SK-N-SH treated with all-trans-retinoic acid at 6 μM for 48 hours (cell line): Measurements from ENCODE around the gene ADAMTS4.
A peak's percentile ranks its signal among the peaks of the same experiment; 100 is the strongest.

Source experiments
- ATAC-seq: fragments of 200-7000 bp; cut with Tn5 transposase; 3 replicates; pipeline ENCODE4 v1.9.1; 2020; ENCODE audit warnings: mild to moderate bottlenecking, moderate library complexity
- ARNTL ChIP-seq: fragments of 450-650 bp; formaldehyde crosslinking; IDR thresholded peaks from 2 replicates; pipeline ENCODE4 v1.5.0; 2020; ENCODE audit warnings: low read depth, mild to moderate bottlenecking, moderate library complexity, borderline replicate concordance
- BACH2 ChIP-seq: fragments of 250-450 bp; sonication (Bioruptor Pico); IDR thresholded peaks from 2 replicates; pipeline ENCODE4 v1.9.0; 2021; ENCODE audit warnings: mild to moderate bottlenecking, borderline replicate concordance
- CREB5 ChIP-seq: fragments of 250-450 bp; sonication (Bioruptor Pico); IDR thresholded peaks from 2 replicates; pipeline ENCODE4 v1.5.1; 2020; ENCODE audit warnings: low read depth, mild to moderate bottlenecking, moderate library complexity
- CSDC2 ChIP-seq: fragments of 250-450 bp; sonication (Bioruptor Pico); IDR thresholded peaks from 2 replicates; pipeline ENCODE4 v1.5.0; 2020; ENCODE audit warnings: mild to moderate bottlenecking, moderate library complexity
- CSRNP3 ChIP-seq: fragments of 250-450 bp; sonication (Bioruptor Pico); IDR thresholded peaks from 2 replicates; pipeline ENCODE4 v1.5.1; 2021; ENCODE audit warnings: mild to moderate bottlenecking, moderate library complexity
- ESRRG ChIP-seq: fragments of 250-450 bp; sonication (Bioruptor Pico); IDR thresholded peaks from 2 replicates; pipeline ENCODE4 v1.6.1; 2021; ENCODE audit warnings: mild to moderate bottlenecking
- GLIS3 ChIP-seq: fragments of 250-450 bp; sonication (Bioruptor Pico); IDR thresholded peaks from 2 replicates; pipeline ENCODE4 v1.5.0; 2020; ENCODE audit warnings: mild to moderate bottlenecking, moderate library complexity
- ISL1 ChIP-seq: fragments of 250-450 bp; sonication (Bioruptor Pico); IDR thresholded peaks from 2 replicates; pipeline ENCODE4 v2.1.2; 2022; ENCODE audit warnings: mild to moderate bottlenecking, moderate library complexity
- OSR1 ChIP-seq: fragments of 250-450 bp; sonication (Bioruptor Pico); IDR thresholded peaks from 2 replicates; pipeline ENCODE4 v1.8.0; 2022; ENCODE audit warnings: moderate library complexity, mild to moderate bottlenecking, inconsistent platforms
- PPARA ChIP-seq: fragments of 250-450 bp; sonication (Bioruptor Pico); IDR thresholded peaks from 2 replicates; pipeline ENCODE4 v1.5.0; 2020; ENCODE audit warnings: mild to moderate bottlenecking, borderline replicate concordance
- RARB ChIP-seq: fragments of 250-450 bp; sonication (Bioruptor Pico); IDR thresholded peaks from 2 replicates; pipeline ENCODE4 v1.8.0; 2021; ENCODE audit warnings: mild to moderate bottlenecking, moderate library complexity
- SNAI2 ChIP-seq: fragments of 250-450 bp; sonication (Bioruptor Pico); IDR thresholded peaks from 2 replicates; pipeline ENCODE4 v1.5.0; 2020; ENCODE audit warnings: mild to moderate bottlenecking, moderate library complexity
- TOX ChIP-seq: fragments of 250-450 bp; sonication (Bioruptor Pico); IDR thresholded peaks from 2 replicates; pipeline ENCODE4 v1.8.0; 2021; ENCODE audit warnings: mild to moderate bottlenecking, moderate library complexity, borderline replicate concordance
- ZC3H10 ChIP-seq: fragments of 250-450 bp; sonication (Bioruptor Pico); IDR thresholded peaks from 2 replicates; pipeline ENCODE4 v1.5.1; 2021; ENCODE audit warnings: mild to moderate bottlenecking, moderate library complexity
- ZFP3 ChIP-seq: fragments of 250-450 bp; sonication (Bioruptor Pico); IDR thresholded peaks from 2 replicates; pipeline ENCODE4 v1.5.0; 2020; ENCODE audit warnings: mild to moderate bottlenecking, moderate library complexity
- ZFP30 ChIP-seq: fragments of 450-650 bp; formaldehyde crosslinking; IDR thresholded peaks from 2 replicates; pipeline ENCODE4 v1.5.0; 2022; ENCODE audit warnings: mild to moderate bottlenecking, moderate library complexity
- ZNF565 ChIP-seq: fragments of 450-650 bp; formaldehyde crosslinking; conservative IDR thresholded peaks from 2 replicates; pipeline ENCODE4 v1.5.0; 2020; ENCODE audit warnings: low read depth, mild to moderate bottlenecking, moderate library complexity
- ZNF70 ChIP-seq: fragments of 450-650 bp; formaldehyde crosslinking; IDR thresholded peaks from 2 replicates; pipeline ENCODE4 v1.5.0; 2020; ENCODE audit warnings: mild to moderate bottlenecking, moderate library complexity
- ZNF8 ChIP-seq: fragments of 450-650 bp; formaldehyde crosslinking; IDR thresholded peaks from 2 replicates; pipeline ENCODE4 v1.5.0; 2020; ENCODE audit warnings: mild to moderate bottlenecking, moderate library complexity
- TF ChIP-seq, protein P1 (sequence below): fragments of 250-450 bp; sonication (Bioruptor Pico); IDR thresholded peaks from 2 replicates; pipeline ENCODE4 v1.8.0; 2021; ENCODE audit warnings: low read depth, mild to moderate bottlenecking, moderate library complexity, borderline replicate concordance
- TF ChIP-seq, protein P2 (sequence below): fragments of 250-450 bp; sonication (Bioruptor Pico); IDR thresholded peaks from 2 replicates; pipeline ENCODE4 v1.5.0; 2020; ENCODE audit warnings: mild to moderate bottlenecking, moderate library complexity
- TF ChIP-seq, protein P3 (sequence below): fragments of 250-450 bp; sonication (Bioruptor Pico); IDR thresholded peaks from 2 replicates; pipeline ENCODE4 v1.8.0; 2020; ENCODE audit warnings: mild to moderate bottlenecking, moderate library complexity, borderline replicate concordance

The ADAMTS4 gene

GRCh38 chr1:161185732-161186311 lies 13.0 kb downstream of the ADAMTS4 start:
- TF ChIP-seq PPARA (CRISPR knock-in tag) (no peak), ZNF8 (no peak)
- no peak for ATAC-seq

DNA sequence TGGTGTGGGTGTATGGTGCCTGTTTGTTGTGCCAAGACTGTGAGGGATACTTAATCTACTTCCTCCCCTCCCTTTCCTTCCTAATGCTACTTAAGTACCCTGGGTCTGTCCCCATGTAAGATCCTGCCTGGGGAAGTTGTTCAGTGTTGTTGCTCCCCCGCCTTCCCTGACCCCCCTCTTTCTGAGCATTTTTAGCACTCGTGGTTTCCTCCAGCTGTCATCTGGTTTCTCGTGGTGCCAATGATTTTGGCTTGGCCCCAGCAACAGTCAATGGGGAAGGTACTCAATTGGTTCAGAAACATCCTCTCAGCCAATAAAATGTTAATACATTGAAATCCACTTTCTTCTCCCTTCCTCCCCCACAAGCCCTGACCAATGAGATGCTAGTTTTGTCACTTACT lies 13.6 kb downstream of the ADAMTS4 start:
- no peak for TF ChIP-seq CSDC2
- TF ChIP-seq ZNF565 = no peak
- TF ChIP-seq ESRRG (CRISPR knock-in tag) = no peak
- no peak for TF ChIP-seq CSRNP3 (CRISPR knock-in tag)
- no peak for TF ChIP-seq ISL1 (CRISPR knock-in tag)
- no peak for TF ChIP-seq ZFP30 (CRISPR knock-in tag)

GRCh38 chr1:161182214-161182613 lies 16.6 kb downstream of the ADAMTS4 start:
- TF ChIP-seq ZNF565 = no peak
- no peak for TF ChIP-seq GLIS3
- no peak for TF ChIP-seq CSRNP3 (CRISPR knock-in tag)
- TF ChIP-seq ISL1 (CRISPR knock-in tag) = no peak
- TF ChIP-seq ARNTL (CRISPR knock-in tag) = no peak
- no peak for TF ChIP-seq PPARA (CRISPR knock-in tag)
- no peak for TF ChIP-seq ESRRG (CRISPR knock-in tag)
- no peak for TF ChIP-seq TOX (CRISPR knock-in tag)
- TF ChIP-seq ZNF8 = no peak
- TF ChIP-seq RARB (CRISPR knock-in tag) = no peak
- TF ChIP-seq, protein P1, sequence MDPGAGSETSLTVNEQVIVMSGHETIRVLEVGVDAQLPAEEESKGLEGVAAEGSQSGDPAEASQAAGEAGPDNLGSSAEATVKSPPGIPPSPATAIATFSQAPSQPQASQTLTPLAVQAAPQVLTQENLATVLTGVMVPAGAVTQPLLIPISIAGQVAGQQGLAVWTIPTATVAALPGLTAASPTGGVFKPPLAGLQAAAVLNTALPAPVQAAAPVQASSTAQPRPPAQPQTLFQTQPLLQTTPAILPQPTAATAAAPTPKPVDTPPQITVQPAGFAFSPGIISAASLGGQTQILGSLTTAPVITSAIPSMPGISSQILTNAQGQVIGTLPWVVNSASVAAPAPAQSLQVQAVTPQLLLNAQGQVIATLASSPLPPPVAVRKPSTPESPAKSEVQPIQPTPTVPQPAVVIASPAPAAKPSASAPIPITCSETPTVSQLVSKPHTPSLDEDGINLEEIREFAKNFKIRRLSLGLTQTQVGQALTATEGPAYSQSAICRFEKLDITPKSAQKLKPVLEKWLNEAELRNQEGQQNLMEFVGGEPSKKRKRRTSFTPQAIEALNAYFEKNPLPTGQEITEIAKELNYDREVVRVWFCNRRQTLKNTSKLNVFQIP (CRISPR knock-in tag) = no peak
- TF ChIP-seq ZC3H10 = no peak
- TF ChIP-seq, all 23 proteins: peak for 0
- ATAC-seq = no peak

More for the DNA sequence above, 13.6 kb downstream of the ADAMTS4 start:
- peak; percentile 80 for ATAC-seq

DNA sequence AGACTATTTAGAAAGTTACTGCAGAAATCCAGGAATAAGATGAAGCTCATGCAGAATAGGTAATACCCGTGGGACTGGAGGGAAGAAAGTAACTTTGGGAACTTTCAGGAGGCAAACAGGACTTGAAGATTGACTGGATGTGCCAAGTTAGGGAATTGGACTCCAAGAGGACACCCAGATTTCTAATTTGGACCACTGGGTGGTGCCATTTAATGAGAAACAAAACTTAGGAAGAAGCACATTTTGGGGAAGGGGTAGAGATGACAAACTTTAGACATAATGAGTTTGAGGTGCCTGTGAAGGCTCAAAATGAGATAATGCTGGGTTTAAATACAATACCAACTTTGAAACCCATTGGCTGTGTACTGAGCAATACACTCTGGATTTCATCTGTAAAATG lies 18.2 kb downstream of the ADAMTS4 start:
- ATAC-seq = no peak
- TF ChIP-seq, protein P2, sequence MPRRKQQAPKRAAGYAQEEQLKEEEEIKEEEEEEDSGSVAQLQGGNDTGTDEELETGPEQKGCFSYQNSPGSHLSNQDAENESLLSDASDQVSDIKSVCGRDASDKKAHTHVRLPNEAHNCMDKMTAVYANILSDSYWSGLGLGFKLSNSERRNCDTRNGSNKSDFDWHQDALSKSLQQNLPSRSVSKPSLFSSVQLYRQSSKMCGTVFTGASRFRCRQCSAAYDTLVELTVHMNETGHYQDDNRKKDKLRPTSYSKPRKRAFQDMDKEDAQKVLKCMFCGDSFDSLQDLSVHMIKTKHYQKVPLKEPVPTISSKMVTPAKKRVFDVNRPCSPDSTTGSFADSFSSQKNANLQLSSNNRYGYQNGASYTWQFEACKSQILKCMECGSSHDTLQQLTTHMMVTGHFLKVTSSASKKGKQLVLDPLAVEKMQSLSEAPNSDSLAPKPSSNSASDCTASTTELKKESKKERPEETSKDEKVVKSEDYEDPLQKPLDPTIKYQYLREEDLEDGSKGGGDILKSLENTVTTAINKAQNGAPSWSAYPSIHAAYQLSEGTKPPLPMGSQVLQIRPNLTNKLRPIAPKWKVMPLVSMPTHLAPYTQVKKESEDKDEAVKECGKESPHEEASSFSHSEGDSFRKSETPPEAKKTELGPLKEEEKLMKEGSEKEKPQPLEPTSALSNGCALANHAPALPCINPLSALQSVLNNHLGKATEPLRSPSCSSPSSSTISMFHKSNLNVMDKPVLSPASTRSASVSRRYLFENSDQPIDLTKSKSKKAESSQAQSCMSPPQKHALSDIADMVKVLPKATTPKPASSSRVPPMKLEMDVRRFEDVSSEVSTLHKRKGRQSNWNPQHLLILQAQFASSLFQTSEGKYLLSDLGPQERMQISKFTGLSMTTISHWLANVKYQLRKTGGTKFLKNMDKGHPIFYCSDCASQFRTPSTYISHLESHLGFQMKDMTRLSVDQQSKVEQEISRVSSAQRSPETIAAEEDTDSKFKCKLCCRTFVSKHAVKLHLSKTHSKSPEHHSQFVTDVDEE (CRISPR knock-in tag) = no peak

DNA sequence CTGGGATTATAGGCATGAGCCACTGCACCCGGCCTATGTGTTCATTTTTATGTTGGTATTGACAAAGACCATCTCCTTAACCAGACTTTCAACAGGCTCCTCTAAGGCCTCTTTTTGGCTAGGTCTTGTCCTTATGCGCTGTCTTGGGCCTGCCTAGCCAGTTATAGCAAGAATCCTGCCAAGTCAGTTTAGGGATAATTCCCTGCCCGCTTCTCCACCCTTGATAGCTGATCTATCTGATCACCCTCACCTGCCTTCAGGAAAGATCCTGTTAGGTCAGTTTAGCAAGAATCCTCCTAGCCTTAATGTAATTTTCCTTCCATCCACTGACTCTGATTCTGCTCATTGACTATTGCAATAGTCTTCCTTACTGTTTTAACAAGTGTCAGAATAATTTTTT lies 19.2 kb downstream of the ADAMTS4 start:
- ATAC-seq = no peak
- TF ChIP-seq ZNF8 (no peak), ZFP3 (CRISPR knock-in tag) (no peak), ZC3H10 (no peak), CSDC2 (no peak), ARNTL (CRISPR knock-in tag) (no peak), OSR1 (no peak), RARB (CRISPR knock-in tag) (no peak), ZNF70 (no peak), GLIS3 (no peak)

DNA sequence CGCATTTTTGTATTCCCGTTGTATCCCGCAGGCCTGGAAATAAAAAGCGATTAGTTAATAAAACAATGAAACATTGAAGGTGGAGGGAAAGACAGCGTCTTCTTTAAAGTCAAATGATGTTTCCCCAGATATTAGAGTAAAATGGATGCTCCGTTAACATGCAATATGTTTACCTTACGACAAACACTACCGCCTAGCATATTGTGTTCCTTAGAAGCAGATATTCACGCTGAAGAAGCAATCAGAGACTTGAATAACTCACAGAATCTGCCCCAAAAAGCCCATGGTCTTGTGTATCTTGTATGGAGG lies 21.0 kb downstream of the ADAMTS4 start:
- ATAC-seq = no peak
- TF ChIP-seq ZFP3 (CRISPR knock-in tag) (no peak), OSR1 (no peak), ZNF70 (no peak), BACH2 (CRISPR knock-in tag) (no peak), ESRRG (CRISPR knock-in tag) (no peak), PPARA (CRISPR knock-in tag) (no peak), CSDC2 (no peak), ISL1 (CRISPR knock-in tag) (no peak), ZNF8 (no peak), ARNTL (CRISPR knock-in tag) (no peak), SNAI2 (CRISPR knock-in tag) (no peak), TOX (CRISPR knock-in tag) (no peak), RARB (CRISPR knock-in tag) (no peak), ZC3H10 (no peak), CREB5 (no peak)
- TF ChIP-seq, protein P3, sequence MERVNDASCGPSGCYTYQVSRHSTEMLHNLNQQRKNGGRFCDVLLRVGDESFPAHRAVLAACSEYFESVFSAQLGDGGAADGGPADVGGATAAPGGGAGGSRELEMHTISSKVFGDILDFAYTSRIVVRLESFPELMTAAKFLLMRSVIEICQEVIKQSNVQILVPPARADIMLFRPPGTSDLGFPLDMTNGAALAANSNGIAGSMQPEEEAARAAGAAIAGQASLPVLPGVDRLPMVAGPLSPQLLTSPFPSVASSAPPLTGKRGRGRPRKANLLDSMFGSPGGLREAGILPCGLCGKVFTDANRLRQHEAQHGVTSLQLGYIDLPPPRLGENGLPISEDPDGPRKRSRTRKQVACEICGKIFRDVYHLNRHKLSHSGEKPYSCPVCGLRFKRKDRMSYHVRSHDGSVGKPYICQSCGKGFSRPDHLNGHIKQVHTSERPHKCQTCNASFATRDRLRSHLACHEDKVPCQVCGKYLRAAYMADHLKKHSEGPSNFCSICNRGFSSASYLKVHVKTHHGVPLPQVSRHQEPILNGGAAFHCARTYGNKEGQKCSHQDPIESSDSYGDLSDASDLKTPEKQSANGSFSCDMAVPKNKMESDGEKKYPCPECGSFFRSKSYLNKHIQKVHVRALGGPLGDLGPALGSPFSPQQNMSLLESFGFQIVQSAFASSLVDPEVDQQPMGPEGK (CRISPR knock-in tag) = no peak
